ENCODE data around the gene KCTD6. TPM values are rescaled to one million over a fixed set of nuclear protein-coding genes. Genes with fewer than 3 reads are reported as not detected.

The KCTD6 gene
- total and polyA plus RNA-seq, 2 experiments from 2014 or later, result 28.3 to 34.6 TPM

DNA sequence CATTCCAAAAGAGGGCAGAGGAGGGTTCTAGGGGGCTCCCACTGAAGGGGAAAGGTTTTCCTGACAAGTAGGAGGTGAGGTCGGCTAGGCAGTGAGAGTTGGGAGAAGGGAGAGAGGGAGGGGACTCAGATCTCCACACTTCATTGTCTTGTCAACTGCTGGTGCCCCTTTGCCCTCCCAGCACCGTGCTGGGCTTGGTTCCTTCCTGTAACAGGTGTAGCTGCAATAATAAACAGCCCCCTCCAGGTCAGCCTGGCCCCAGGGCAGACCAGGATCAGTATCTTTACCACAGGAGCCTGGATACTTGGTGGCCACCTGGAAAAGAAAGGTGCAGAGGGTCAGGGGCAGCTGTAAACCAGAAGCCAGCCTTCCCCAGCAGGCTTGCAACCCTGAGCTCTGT is 2.9 kb upstream of the KCTD6 start:
- H3K4me1 ChIP-seq (ENCODE audit: insufficient read depth), result peaks cover 18% of the 10 kb centered on the region
- no peak for TF ChIP-seq POLR2AphosphoS5 (IDR thresholded peaks at IDR 0.05; ENCODE audit: low read depth)
- TF ChIP-seq STAT1 (IDR thresholded peaks at IDR 0.05; ENCODE audit: unreplicated experiment), result no peak
- TF ChIP-seq EZH2phosphoT487 (IDR thresholded peaks at IDR 0.05; ENCODE audit: unreplicated experiment), result no peak
- TF ChIP-seq, protein P1, sequence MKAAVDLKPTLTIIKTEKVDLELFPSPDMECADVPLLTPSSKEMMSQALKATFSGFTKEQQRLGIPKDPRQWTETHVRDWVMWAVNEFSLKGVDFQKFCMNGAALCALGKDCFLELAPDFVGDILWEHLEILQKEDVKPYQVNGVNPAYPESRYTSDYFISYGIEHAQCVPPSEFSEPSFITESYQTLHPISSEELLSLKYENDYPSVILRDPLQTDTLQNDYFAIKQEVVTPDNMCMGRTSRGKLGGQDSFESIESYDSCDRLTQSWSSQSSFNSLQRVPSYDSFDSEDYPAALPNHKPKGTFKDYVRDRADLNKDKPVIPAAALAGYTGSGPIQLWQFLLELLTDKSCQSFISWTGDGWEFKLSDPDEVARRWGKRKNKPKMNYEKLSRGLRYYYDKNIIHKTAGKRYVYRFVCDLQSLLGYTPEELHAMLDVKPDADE (IDR thresholded peaks at IDR 0.05), result no peak
- no peak for TF ChIP-seq JUNB (IDR thresholded peaks at IDR 0.05; ENCODE audit: unreplicated experiment)
- TF ChIP-seq, protein P2, sequence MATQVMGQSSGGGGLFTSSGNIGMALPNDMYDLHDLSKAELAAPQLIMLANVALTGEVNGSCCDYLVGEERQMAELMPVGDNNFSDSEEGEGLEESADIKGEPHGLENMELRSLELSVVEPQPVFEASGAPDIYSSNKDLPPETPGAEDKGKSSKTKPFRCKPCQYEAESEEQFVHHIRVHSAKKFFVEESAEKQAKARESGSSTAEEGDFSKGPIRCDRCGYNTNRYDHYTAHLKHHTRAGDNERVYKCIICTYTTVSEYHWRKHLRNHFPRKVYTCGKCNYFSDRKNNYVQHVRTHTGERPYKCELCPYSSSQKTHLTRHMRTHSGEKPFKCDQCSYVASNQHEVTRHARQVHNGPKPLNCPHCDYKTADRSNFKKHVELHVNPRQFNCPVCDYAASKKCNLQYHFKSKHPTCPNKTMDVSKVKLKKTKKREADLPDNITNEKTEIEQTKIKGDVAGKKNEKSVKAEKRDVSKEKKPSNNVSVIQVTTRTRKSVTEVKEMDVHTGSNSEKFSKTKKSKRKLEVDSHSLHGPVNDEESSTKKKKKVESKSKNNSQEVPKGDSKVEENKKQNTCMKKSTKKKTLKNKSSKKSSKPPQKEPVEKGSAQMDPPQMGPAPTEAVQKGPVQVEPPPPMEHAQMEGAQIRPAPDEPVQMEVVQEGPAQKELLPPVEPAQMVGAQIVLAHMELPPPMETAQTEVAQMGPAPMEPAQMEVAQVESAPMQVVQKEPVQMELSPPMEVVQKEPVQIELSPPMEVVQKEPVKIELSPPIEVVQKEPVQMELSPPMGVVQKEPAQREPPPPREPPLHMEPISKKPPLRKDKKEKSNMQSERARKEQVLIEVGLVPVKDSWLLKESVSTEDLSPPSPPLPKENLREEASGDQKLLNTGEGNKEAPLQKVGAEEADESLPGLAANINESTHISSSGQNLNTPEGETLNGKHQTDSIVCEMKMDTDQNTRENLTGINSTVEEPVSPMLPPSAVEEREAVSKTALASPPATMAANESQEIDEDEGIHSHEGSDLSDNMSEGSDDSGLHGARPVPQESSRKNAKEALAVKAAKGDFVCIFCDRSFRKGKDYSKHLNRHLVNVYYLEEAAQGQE (IDR thresholded peaks at IDR 0.05; ENCODE audit: unreplicated experiment), result no peak
- TF ChIP-seq ZNF331 (CRISPR knock-in tag; IDR thresholded peaks at IDR 0.05; ENCODE audit: low read depth), result no peak
- TF ChIP-seq, protein P3, sequence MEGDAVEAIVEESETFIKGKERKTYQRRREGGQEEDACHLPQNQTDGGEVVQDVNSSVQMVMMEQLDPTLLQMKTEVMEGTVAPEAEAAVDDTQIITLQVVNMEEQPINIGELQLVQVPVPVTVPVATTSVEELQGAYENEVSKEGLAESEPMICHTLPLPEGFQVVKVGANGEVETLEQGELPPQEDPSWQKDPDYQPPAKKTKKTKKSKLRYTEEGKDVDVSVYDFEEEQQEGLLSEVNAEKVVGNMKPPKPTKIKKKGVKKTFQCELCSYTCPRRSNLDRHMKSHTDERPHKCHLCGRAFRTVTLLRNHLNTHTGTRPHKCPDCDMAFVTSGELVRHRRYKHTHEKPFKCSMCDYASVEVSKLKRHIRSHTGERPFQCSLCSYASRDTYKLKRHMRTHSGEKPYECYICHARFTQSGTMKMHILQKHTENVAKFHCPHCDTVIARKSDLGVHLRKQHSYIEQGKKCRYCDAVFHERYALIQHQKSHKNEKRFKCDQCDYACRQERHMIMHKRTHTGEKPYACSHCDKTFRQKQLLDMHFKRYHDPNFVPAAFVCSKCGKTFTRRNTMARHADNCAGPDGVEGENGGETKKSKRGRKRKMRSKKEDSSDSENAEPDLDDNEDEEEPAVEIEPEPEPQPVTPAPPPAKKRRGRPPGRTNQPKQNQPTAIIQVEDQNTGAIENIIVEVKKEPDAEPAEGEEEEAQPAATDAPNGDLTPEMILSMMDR (conservative IDR thresholded peaks at IDR 0.05; ENCODE audit: low read depth in 2 of 2), result no peak
- no peak for TF ChIP-seq CREB1 (CRISPR knock-in tag; IDR thresholded peaks at IDR 0.05; ENCODE audit: low read depth)
- TF ChIP-seq NANOG (IDR thresholded peaks at IDR 0.05; ENCODE audit: borderline replicate concordance), result no peak
- no peaks in the 10 kb centered on the region for H3K9me2 ChIP-seq (ENCODE audit: insufficient read depth)
- no peak overlapping the region for H3K4me3 ChIP-seq
- DNase-seq (ENCODE audit: low spot score) (no peak), ATAC-seq (no peak)
- no peak overlapping the region for H3K27ac ChIP-seq (ENCODE audit: low read depth)
- peaks cover 10% of the 10 kb centered on the region for H3K27me3 Mint-ChIP-seq (ENCODE audit: insufficient read depth, low read depth, poor library complexity)
- no peaks in the 10 kb centered on the region for H3K36me3 ChIP-seq (ENCODE audit: insufficient read depth)
- H3K79me2 ChIP-seq (replicated peaks; ENCODE audit: insufficient read depth), result peaks cover 16% of the 10 kb centered on the region
- H3K27ac Mint-ChIP-seq, result no peak overlapping the region
- no peak overlapping the region for H3K4me2 ChIP-seq
- no peaks in the 10 kb centered on the region for H3F3A ChIP-seq (replicated peaks; ENCODE audit: low read depth)
- no peaks in the 10 kb centered on the region; the same call in 2 of the 3 replicates for H3K9me3 Mint-ChIP-seq
- no peak overlapping the region for H3K4me3 Mint-ChIP-seq
- H3K36me3 Mint-ChIP-seq (ENCODE audit: low read depth), result no peaks in the 10 kb centered on the region
- H3K27me3 ChIP-seq (ENCODE audit: insufficient read depth), result no peaks in the 10 kb centered on the region
- H4K20me1 ChIP-seq (replicated peaks; ENCODE audit: insufficient read depth), result peaks cover 12% of the 10 kb centered on the region; the same call in 1 of the 2 replicates
- no peak overlapping the region for H2AFZ ChIP-seq
- H3K4me1 Mint-ChIP-seq, result peaks cover 23% of the 10 kb centered on the region
